HG03196 (cell line): ENCODE data around the gene SSUH2.

Source experiments
- ATAC-seq: cut with Tn5 transposase; IDR thresholded peaks from one replicate; pipeline ENCODE4 v1.9.1; 2021; ENCODE audit not compliant: unreplicated experiment

Gene SSUH2

GRCh38 chr3:8642001-8642400 lies 2.6 kb downstream of the SSUH2 start:
- ATAC-seq: no peak

- no peak for ATAC-seq
Measured at GRCh38 chr3:8641472-8641871, 3.1 kb downstream of the SSUH2 start.

- no peak for ATAC-seq
Measured at GRCh38 chr3:8640223-8640622, 4.4 kb downstream of the SSUH2 start.

- ATAC-seq: no peak
Measured at GRCh38 chr3:8639659-8640000, 5.0 kb downstream of the SSUH2 start.

GRCh38 chr3:8638994-8639658 lies 5.5 kb downstream of the SSUH2 start:
- ATAC-seq: no peak

- no peak for ATAC-seq
Measured at GRCh38 chr3:8637348-8637747, 7.2 kb downstream of the SSUH2 start.

- no peak for ATAC-seq
Measured at GRCh38 chr3:8635631-8636030, 9.0 kb downstream of the SSUH2 start.

- no peak for ATAC-seq
Measured at GRCh38 chr3:8635125-8635524, 9.5 kb downstream of the SSUH2 start.

GRCh38 chr3:8632402-8633237 lies 12.0 kb downstream of the SSUH2 start:
- ATAC-seq: no peak

- ATAC-seq: no peak
Measured at GRCh38 chr3:8631661-8632060, 12.9 kb downstream of the SSUH2 start.

- no peak for ATAC-seq
Measured at GRCh38 chr3:8629151-8630021, 15.2 kb downstream of the SSUH2 start.

GRCh38 chr3:8627949-8628348 lies 16.6 kb downstream of the SSUH2 start:
- ATAC-seq: no peak

GRCh38 chr3:8627201-8627940 lies 17.2 kb downstream of the SSUH2 start:
- ATAC-seq: no peak

GRCh38 chr3:8625991-8626390 lies 18.6 kb downstream of the SSUH2 start:
- no peak for ATAC-seq

GRCh38 chr3:8624612-8625011 lies 20.0 kb downstream of the SSUH2 start:
- no peak for ATAC-seq

GRCh38 chr3:8623741-8624140 lies 20.9 kb downstream of the SSUH2 start:
- ATAC-seq: no peak

- peak; percentile 86 for ATAC-seq
Measured at GRCh38 chr3:8622873-8623691, 21.5 kb downstream of the SSUH2 start.

GRCh38 chr3:8621872-8622271 lies 22.7 kb downstream of the SSUH2 start:
- ATAC-seq: no peak

- no peak for ATAC-seq
Measured at GRCh38 chr3:8621141-8621540, 23.5 kb downstream of the SSUH2 start.

- ATAC-seq: no peak
Measured at GRCh38 chr3:8619548-8619947, 25.1 kb downstream of the SSUH2 start.
